Activated T-cell treated with anti-CD3 and anti-CD28 coated beads, Interleukin-2, amount 50 U/mL, for 4 hours (primary cell): ENCODE measurements around the gene PIPOX. TPM values are rescaled to one million over a fixed set of nuclear protein-coding genes. Genes with fewer than 3 reads are reported as not detected.

ENCODE experiments used
- ATAC-seq, 2 donors: fragments of 200-7000 bp; cut with Tn5 transposase; one replicate each; pipeline ENCODE4 v1.10.0; 2021
- DNase-seq: peaks from one replicate; pipeline ENCODE4 v3.0.0-alpha.2; 2020
- H3K27me3 Mint-ChIP-seq: one replicate; pipeline ENCODE4 v1.8.0; 2021; ENCODE audit warnings: low read depth, mixed read lengths
- H3K36me3 Mint-ChIP-seq: one replicate; pipeline ENCODE4 v1.8.0; 2022; ENCODE audit warnings: mixed read lengths; ENCODE audit not compliant: insufficient read depth
- H3K4me1 Mint-ChIP-seq: one replicate; pipeline ENCODE4 v1.8.0; 2021; ENCODE audit warnings: low read depth, mixed read lengths
- H3K4me3 Mint-ChIP-seq: one replicate; pipeline ENCODE4 v1.8.0; 2021; ENCODE audit warnings: mild to moderate bottlenecking, moderate library complexity, mixed read lengths
- H3K9me3 Mint-ChIP-seq: one replicate; pipeline ENCODE4 v1.8.0; 2021; ENCODE audit warnings: mixed read lengths
- total RNA-seq, 3 donors: library from RNA; stranded (reverse); gene quantifications; one replicate each; pipeline ENCODE4 v1.2.1, GENCODE V29; 2021

Gene PIPOX
- total RNA-seq, 3 donors from 2014 or later, result 1.2 to 1.7 (median 1.5) TPM

GRCh38 chr17:29068818-29069217 lies 25.9 kb downstream of the PIPOX start:
- Mint-ChIP-seq H3K4me3 (no peak overlapping the region), H3K9me3 (no peaks in the 10 kb centered on the region), H3K4me1 (no peaks in the 10 kb centered on the region), H3K36me3 (no peaks in the 10 kb centered on the region), H3K27me3 (peaks cover 2% of the 10 kb centered on the region)
- DNase-seq (no peak), ATAC-seq (no peak)

DNA sequence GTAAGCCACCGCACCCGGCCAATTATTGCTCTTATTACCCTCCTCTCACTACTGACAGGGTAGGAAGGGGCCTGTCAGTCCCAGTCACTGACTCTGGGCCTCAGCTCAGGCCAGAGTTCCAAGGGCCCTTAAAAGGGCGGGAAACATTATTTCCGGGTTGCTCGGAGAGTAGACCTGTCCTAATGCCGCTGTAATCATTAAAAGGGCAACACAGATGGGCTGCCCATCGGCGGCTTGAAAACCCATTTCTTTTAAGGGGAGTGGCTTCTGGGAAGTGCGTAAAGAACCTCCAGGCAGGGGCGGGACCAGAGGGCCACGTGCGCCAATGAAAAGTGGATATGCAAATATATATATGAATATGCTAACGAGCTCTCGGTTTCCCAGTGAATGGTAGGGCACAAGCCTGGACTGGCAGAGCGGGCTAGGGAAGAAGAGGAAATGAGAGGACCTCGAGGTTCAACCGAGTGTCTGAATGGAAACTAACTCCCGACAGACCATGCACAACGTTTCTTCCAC lies 26.6 kb downstream of the PIPOX start:
- no peak for DNase-seq
- Mint-ChIP-seq H3K9me3 (no peaks in the 10 kb centered on the region), H3K4me1 (no peaks in the 10 kb centered on the region), H3K4me3 (no peak overlapping the region), H3K27me3 (peaks cover 2% of the 10 kb centered on the region), H3K36me3 (no peaks in the 10 kb centered on the region)
- ATAC-seq, result no peak

DNA sequence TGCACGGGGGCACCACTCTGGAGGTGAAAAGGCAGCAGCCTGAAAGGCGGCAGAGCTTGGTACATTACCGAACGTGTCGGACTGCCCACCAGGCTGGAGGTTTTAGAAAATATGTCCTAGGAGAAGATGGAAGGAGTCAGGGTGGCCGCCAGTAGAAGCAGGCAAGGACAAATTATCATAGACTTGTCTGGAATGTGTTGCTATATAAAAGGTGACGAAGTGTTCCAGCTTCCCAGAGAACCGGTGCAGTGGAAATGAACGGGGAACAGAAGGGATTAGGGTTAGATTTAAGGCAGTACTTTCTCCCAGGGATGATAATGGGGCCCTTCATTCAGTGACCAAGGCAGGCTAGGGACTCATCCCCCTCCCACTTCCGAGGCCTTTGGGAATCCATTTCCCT lies 27.4 kb downstream of the PIPOX start:
- no peak for DNase-seq
- Mint-ChIP-seq H3K4me1 (no peaks in the 10 kb centered on the region), H3K27me3 (peaks cover 2% of the 10 kb centered on the region), H3K36me3 (no peaks in the 10 kb centered on the region), H3K4me3 (no peak overlapping the region), H3K9me3 (no peaks in the 10 kb centered on the region)
- no peak for ATAC-seq

DNA sequence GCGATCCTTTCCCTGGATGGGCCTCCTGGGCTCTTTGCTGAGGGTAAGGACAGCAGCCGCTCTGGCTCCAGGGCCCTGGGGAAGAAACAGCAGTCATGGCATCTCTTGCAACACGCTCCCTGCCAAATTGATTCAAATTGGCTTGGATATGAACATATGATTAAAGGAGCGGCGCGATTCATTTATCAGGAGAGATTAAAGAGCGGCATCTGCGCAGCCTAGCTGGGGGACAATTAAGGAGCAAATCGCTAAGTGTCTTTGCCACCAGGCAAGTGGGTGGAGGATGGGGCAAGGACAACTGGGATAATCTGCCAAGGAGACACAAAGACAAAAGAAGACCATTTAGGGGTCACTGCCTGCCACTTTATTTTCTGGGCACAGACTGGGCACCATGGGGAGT lies 27.8 kb downstream of the PIPOX start:
- H3K27me3 Mint-ChIP-seq, result peaks cover 2% of the 10 kb centered on the region
- H3K36me3 Mint-ChIP-seq, result no peaks in the 10 kb centered on the region
- H3K9me3 Mint-ChIP-seq, result no peaks in the 10 kb centered on the region
- H3K4me1 Mint-ChIP-seq, result peaks cover 2% of the 10 kb centered on the region
- H3K4me3 Mint-ChIP-seq, result no peak overlapping the region
- ATAC-seq, result no peak
- DNase-seq, result no peak

GRCh38 chr17:29071303-29071702 lies 28.4 kb downstream of the PIPOX start:
- Mint-ChIP-seq H3K27me3 (peaks cover 2% of the 10 kb centered on the region), H3K36me3 (no peaks in the 10 kb centered on the region), H3K4me1 (peaks cover 2% of the 10 kb centered on the region), H3K4me3 (no peak overlapping the region), H3K9me3 (no peaks in the 10 kb centered on the region)
- ATAC-seq (no peak), DNase-seq (no peak)

- Mint-ChIP-seq H3K4me1 (peaks cover 2% of the 10 kb centered on the region), H3K36me3 (peaks cover 4% of the 10 kb centered on the region), H3K9me3 (no peaks in the 10 kb centered on the region), H3K27me3 (no peaks in the 10 kb centered on the region), H3K4me3 (no peak overlapping the region)
- no peak for ATAC-seq
- DNase-seq, result no peak
These were observed 30.1 kb downstream of the PIPOX start for GRCh38 chr17:29073045-29073444.

GRCh38 chr17:29073520-29073919 lies 30.6 kb downstream of the PIPOX start:
- H3K9me3 Mint-ChIP-seq, result no peaks in the 10 kb centered on the region
- H3K4me3 Mint-ChIP-seq, result no peak overlapping the region
- peaks cover 2% of the 10 kb centered on the region for H3K4me1 Mint-ChIP-seq
- no peak for ATAC-seq
- H3K27me3 Mint-ChIP-seq, result no peaks in the 10 kb centered on the region
- no peak for DNase-seq
- peaks cover 4% of the 10 kb centered on the region for H3K36me3 Mint-ChIP-seq

GRCh38 chr17:29074488-29074887 lies 31.5 kb downstream of the PIPOX start:
- Mint-ChIP-seq H3K9me3 (no peaks in the 10 kb centered on the region), H3K4me3 (no peak overlapping the region), H3K27me3 (no peaks in the 10 kb centered on the region), H3K36me3 (peaks cover 4% of the 10 kb centered on the region), H3K4me1 (peaks cover 2% of the 10 kb centered on the region)
- no peak for DNase-seq
- peak in 1 of 2 donors; percentile 10 for ATAC-seq

- Mint-ChIP-seq H3K36me3 (peaks cover 10% of the 10 kb centered on the region), H3K4me1 (peaks cover 2% of the 10 kb centered on the region), H3K9me3 (no peaks in the 10 kb centered on the region), H3K4me3 (no peak overlapping the region), H3K27me3 (no peaks in the 10 kb centered on the region)
- DNase-seq, result no peak
- no peak for ATAC-seq
These were observed 33.1 kb downstream of the PIPOX start for GRCh38 chr17:29076087-29076486.

GRCh38 chr17:29076722-29077121 lies 33.8 kb downstream of the PIPOX start:
- H3K36me3 Mint-ChIP-seq, result peaks cover 15% of the 10 kb centered on the region
- H3K9me3 Mint-ChIP-seq, result no peaks in the 10 kb centered on the region
- DNase-seq (no peak), ATAC-seq (no peak)
- H3K4me3 Mint-ChIP-seq, result no peak overlapping the region
- peaks cover 2% of the 10 kb centered on the region for H3K4me1 Mint-ChIP-seq
- no peaks in the 10 kb centered on the region for H3K27me3 Mint-ChIP-seq

- Mint-ChIP-seq H3K9me3 (no peaks in the 10 kb centered on the region), H3K4me3 (no peak overlapping the region), H3K27me3 (no peaks in the 10 kb centered on the region), H3K36me3 (peaks cover 16% of the 10 kb centered on the region), H3K4me1 (peaks cover 2% of the 10 kb centered on the region)
- DNase-seq (no peak), ATAC-seq (no peak)
These were observed 34.4 kb downstream of the PIPOX start for GRCh38 chr17:29077320-29077719.

DNA sequence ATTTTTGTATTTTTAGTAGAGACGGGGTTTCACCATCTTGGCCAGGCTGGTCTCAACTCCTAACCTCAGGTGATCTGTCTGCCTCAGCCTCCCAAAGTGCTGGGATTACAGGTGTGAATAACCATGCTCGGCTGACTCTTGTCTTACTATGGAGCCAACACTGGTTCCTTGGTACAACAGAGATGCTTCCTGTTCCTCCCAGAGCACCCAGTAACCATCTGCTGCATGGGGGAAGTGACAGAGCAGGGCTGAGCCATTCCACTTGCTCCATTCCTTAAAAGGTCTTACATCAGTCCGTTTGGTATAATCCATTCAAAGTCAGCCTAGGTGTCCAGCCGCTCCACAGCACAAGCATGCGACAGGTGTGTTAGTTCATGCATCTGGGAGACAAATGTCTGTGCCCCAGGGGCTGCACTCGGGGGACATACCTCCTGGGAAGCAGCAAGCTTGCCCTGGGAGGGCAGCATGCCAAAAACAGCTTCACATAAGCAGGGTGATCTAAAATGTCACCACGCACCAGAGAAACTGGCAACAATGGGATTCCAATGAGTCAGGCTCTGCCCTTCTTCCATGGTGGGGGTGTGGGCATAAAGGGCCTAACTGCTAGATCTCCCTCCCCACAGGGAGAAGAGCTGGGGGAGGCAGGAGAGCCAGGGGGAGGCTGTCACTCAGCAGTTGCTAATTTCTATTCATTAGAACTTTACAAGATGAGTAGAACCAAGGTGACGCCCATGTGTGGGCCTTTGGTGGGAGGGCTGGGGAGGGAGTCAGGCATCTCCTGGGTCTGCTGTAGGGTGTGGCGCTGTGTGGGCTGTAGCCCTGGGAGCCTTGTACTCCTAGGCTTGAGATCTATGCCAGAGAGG lies 35.5 kb downstream of the PIPOX start:
- Mint-ChIP-seq H3K27me3 (no peaks in the 10 kb centered on the region), H3K9me3 (no peaks in the 10 kb centered on the region), H3K4me1 (peaks cover 2% of the 10 kb centered on the region), H3K36me3 (peaks cover 16% of the 10 kb centered on the region), H3K4me3 (no peak overlapping the region)
- no peak for ATAC-seq
- DNase-seq, result no peak

DNA sequence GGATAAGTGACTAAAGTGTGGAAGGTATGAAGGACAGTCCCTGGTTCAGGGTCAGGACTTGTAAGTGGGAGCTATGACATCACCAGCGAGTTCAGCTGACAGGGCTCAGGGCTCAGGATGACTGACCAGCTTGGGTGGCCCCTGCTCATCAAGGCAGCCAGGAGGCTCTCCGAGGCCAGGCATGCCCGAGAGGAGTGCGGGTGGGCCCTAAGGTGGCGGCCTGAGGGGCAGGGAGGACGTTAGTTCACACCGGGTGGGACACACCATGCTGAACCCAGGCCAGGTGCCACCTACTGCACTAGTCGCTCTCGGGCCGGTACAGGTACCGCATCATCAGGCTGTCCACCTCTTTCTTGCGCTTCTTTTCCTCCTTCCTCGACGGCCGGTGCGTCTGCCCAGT lies 36.5 kb downstream of the PIPOX start:
- Mint-ChIP-seq H3K9me3 (no peaks in the 10 kb centered on the region), H3K4me3 (no peak overlapping the region), H3K36me3 (peaks cover 19% of the 10 kb centered on the region), H3K27me3 (no peaks in the 10 kb centered on the region), H3K4me1 (peaks cover 2% of the 10 kb centered on the region)
- DNase-seq (no peak), ATAC-seq (no peak)

GRCh38 chr17:29079887-29080286 lies 36.9 kb downstream of the PIPOX start:
- Mint-ChIP-seq H3K4me3 (no peak overlapping the region), H3K4me1 (peaks cover 2% of the 10 kb centered on the region), H3K9me3 (no peaks in the 10 kb centered on the region), H3K27me3 (no peaks in the 10 kb centered on the region), H3K36me3 (peaks cover 19% of the 10 kb centered on the region)
- DNase-seq (no peak), ATAC-seq (no peak)

- Mint-ChIP-seq H3K4me1 (peaks cover 2% of the 10 kb centered on the region), H3K36me3 (peaks cover 19% of the 10 kb centered on the region), H3K4me3 (no peak overlapping the region), H3K9me3 (no peaks in the 10 kb centered on the region), H3K27me3 (no peaks in the 10 kb centered on the region)
- ATAC-seq, result no peak
- no peak for DNase-seq
These were observed 37.4 kb downstream of the PIPOX start for GRCh38 chr17:29080323-29080722.
